RWPE2 (cell line): ENCODE data around the gene ARMC5.

ENCODE experiments used
- ATAC-seq: fragments of 200-7000 bp; cut with Tn5 transposase; 3 replicates; pipeline ENCODE4 v1.9.1; 2021; ENCODE audit warnings: low read depth
- DNase-seq: peaks from one replicate; pipeline ENCODE4 v3.0.0-alpha.2; 2020; ENCODE audit warnings: low spot score
- H3K27ac ChIP-seq: fragments of 450-650 bp; 2 replicates; pipeline ENCODE4 v1.5.1; 2017; ENCODE audit warnings: mild to moderate bottlenecking; ENCODE audit not compliant: poor library complexity, severe bottlenecking
- H3K27me3 ChIP-seq: fragments of 250-450 bp; sonication (Bioruptor Pico); 2 replicates; pipeline ENCODE4 v1.5.1; 2021; ENCODE audit warnings: mild to moderate bottlenecking, moderate library complexity; ENCODE audit not compliant: insufficient read depth, poor library complexity, severe bottlenecking
- H3K36me3 ChIP-seq: fragments of 250-450 bp; sonication (Bioruptor Pico); 2 replicates; pipeline ENCODE4 v1.5.1; 2020; ENCODE audit warnings: low read depth, mild to moderate bottlenecking, moderate library complexity
- H3K4me1 ChIP-seq: fragments of 250-450 bp; sonication (Bioruptor Pico); 2 replicates; pipeline ENCODE4 v1.5.1; 2021; ENCODE audit warnings: mild to moderate bottlenecking, moderate library complexity; ENCODE audit not compliant: insufficient read depth, poor library complexity, severe bottlenecking
- H3K4me3 ChIP-seq: fragments of 250-450 bp; sonication (Bioruptor Pico); 2 replicates; pipeline ENCODE4 v1.5.1; 2021; ENCODE audit warnings: mild to moderate bottlenecking, moderate library complexity; ENCODE audit not compliant: severe bottlenecking
- H3K9me3 ChIP-seq: fragments of 250-450 bp; sonication (Bioruptor Pico); 2 replicates; pipeline ENCODE4 v1.5.1; 2021; ENCODE audit warnings: mild to moderate bottlenecking, moderate library complexity; ENCODE audit not compliant: severe bottlenecking
- CTCF ChIP-seq: fragments of 450-650 bp; IDR thresholded peaks from one replicate; pipeline ENCODE4 v1.5.1; 2017; ENCODE audit warnings: mild to moderate bottlenecking, moderate library complexity; ENCODE audit not compliant: poor library complexity, severe bottlenecking

Gene ARMC5

GRCh38 chr16:31486045-31486444 lies 26.7 kb downstream of the ARMC5 start:
- Histone ChIP-seq H3K36me3 (no peaks in the 10 kb centered on the region), H3K27me3 (no peaks in the 10 kb centered on the region), H3K9me3 (no peaks in the 10 kb centered on the region), H3K4me1 (no peaks in the 10 kb centered on the region), H3K27ac (no peak overlapping the region), H3K4me3 (no peak overlapping the region)
- no peak for DNase-seq
- no peak for ATAC-seq
- no peak for TF ChIP-seq CTCF

- H3K9me3 ChIP-seq: no peaks in the 10 kb centered on the region
- H3K4me1 ChIP-seq: no peaks in the 10 kb centered on the region
- ATAC-seq: no peak
- no peaks in the 10 kb centered on the region for H3K36me3 ChIP-seq
- DNase-seq: no peak
- peak overlapping the region; percentile 37 for H3K4me3 ChIP-seq
- TF ChIP-seq CTCF: no peak
- H3K27me3 ChIP-seq: no peaks in the 10 kb centered on the region
- no peak overlapping the region for H3K27ac ChIP-seq
These were observed 27.9 kb downstream of the ARMC5 start for GRCh38 chr16:31487071-31487719.

- DNase-seq (no peak), ATAC-seq (peak; percentile 87)
- Histone ChIP-seq H3K27ac (no peak overlapping the region), H3K36me3 (0 out of 2 replicates have a peak, but pooled peaks cover 4% of the 10 kb centered on the region), H3K9me3 (no peaks in the 10 kb centered on the region), H3K27me3 (no peaks in the 10 kb centered on the region), H3K4me1 (no peaks in the 10 kb centered on the region), H3K4me3 (peak overlapping the region; percentile 37)
- no peak for TF ChIP-seq CTCF
These were observed 28.6 kb downstream of the ARMC5 start for GRCh38 chr16:31487720-31488467.

- H3K27ac ChIP-seq: no peak overlapping the region
- peaks cover 9% of the 10 kb centered on the region; the same call in 1 of the 2 replicates for H3K36me3 ChIP-seq
- H3K4me3 ChIP-seq: peak overlapping the region; percentile 37
- H3K4me1 ChIP-seq: no peaks in the 10 kb centered on the region
- DNase-seq (no peak), ATAC-seq (peak; percentile 2)
- H3K27me3 ChIP-seq: no peaks in the 10 kb centered on the region
- no peaks in the 10 kb centered on the region for H3K9me3 ChIP-seq
- peak; percentile 8 for TF ChIP-seq CTCF
These were observed 29.4 kb downstream of the ARMC5 start for GRCh38 chr16:31488468-31489297.
